Measurements from ENCODE around the gene BRF1.

Gene BRF1

DNA sequence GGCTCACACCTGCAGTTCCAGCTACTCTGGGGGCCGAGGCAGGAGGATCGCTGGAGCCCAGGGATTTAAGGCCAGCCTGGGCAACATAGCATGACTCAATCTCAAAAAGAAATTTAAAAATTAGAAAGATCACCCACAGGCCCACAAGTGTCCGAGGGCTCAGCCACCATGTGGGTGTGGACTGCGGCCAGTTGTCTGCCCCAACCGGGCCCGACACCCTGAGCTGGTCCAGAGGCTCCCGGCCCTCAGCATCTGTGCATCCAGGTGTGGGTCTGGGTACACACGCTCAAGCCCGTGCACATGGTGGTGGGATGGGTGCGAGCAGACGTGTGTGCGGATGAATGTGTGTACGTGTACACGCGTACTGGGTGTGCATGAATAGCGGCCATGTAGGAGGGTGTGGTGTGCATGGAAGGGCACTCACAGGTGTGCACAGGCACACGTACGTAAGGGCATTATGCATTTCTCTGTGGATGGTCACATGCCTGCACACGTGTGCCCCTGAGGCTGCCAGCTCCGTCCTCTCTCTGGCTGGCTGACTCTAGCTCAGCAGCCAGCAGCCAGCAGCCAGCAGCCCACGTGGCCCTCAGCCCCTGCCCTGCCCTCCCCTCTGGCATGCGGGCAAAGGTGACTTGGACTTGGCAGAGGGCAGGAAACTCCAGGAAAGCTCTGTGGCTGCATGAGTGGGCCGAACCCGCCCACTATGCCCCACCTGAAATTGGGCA, 96.4 kb downstream of the BRF1 start:
- peak in 8 of 10 donors; percentile 37 to 95 (median 60) for DNase-seq
- intact Hi-C loops (cut with DNase I), result no loop called here

DNA sequence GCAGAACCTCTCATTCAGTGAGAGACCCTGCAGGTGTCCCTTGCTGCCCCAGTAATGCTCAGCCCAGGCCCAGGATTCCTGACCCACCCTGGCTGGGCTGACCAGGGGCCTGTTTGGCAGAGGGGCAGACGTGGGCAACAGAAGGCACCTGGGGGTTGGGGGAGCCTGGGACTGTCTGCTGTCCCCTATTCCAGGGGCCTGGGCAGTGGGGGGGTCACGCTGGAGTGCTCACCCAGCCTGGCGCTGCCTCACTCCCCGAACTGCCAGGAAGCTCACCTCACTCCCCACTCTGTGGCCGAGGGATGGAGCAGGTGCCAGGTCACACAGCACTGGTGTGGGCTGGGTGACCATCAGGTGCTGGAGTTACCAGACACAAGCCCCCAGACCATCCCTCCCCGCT, 97.1 kb downstream of the BRF1 start:
- intact Hi-C loops (cut with DNase I), result loop anchor here (1.0 to 2.0 kb wide), 2 partner anchors 79 to 149 kb away; no protein-coding TSS in a partner anchor
- no peak for DNase-seq

DNA sequence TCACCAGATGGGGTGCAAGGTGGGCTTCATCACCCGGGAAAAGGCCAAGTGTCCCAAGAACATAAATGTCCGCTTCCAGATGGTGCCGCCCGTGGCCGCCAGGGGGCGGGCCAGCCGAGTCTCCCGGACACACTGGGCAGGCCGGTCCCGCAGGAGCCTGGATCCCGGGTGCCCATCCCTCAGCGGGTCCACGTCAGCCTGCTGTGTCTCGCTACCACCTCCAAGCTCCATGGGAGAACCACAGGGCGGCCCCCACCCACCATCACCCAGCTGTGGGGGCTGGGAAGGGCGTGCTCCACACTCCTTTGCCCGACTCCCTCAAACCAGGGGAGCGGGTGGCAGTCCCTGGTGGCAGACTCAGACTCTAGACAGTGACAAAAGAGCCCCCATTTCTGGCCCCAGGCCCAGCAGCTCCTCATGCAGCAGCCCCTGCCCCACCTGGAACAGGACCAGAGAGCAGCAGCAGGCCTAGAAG, 97.7 kb downstream of the BRF1 start:
- intact Hi-C loops (cut with DNase I), result loop anchor here (1.0 to 2.0 kb wide), 2 partner anchors 79 to 150 kb away; no protein-coding TSS in a partner anchor
- DNase-seq, result peak; percentile 61 to 97 (median 82)

DNA sequence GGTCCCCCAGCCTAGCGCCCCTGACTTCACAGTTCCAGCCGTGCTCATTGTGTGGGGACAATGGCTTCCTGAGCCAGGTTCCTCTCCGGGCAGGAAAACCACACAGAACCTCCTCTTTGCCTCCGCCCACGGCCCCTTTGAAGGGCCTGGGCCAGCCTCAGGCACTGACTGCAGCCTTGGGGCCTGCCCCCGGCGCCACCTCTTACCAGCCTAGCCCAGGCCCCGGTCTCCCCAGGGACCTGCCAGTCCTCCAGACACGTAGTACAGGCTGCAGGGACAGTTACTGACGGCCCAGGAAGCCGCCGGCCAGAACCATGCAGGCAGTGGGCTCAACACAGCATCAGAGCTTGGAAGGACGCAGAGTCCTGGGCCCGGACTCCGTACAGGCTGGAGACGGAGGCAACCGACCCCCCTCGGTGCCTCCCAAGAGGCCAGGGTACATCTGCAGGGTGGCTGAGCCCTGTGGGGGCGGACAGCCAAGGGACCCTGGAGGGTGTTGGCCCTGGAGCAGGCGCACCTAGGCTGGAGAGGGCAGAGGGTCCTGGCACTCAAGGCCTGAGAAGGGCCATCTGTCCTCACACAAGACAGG, 98.8 kb downstream of the BRF1 start:
- intact Hi-C loops (cut with DNase I), result loop anchor here (2.0 kb wide), 1 partner anchor 151 kb away; no protein-coding TSS in a partner anchor
- DNase-seq, result no peak

DNA sequence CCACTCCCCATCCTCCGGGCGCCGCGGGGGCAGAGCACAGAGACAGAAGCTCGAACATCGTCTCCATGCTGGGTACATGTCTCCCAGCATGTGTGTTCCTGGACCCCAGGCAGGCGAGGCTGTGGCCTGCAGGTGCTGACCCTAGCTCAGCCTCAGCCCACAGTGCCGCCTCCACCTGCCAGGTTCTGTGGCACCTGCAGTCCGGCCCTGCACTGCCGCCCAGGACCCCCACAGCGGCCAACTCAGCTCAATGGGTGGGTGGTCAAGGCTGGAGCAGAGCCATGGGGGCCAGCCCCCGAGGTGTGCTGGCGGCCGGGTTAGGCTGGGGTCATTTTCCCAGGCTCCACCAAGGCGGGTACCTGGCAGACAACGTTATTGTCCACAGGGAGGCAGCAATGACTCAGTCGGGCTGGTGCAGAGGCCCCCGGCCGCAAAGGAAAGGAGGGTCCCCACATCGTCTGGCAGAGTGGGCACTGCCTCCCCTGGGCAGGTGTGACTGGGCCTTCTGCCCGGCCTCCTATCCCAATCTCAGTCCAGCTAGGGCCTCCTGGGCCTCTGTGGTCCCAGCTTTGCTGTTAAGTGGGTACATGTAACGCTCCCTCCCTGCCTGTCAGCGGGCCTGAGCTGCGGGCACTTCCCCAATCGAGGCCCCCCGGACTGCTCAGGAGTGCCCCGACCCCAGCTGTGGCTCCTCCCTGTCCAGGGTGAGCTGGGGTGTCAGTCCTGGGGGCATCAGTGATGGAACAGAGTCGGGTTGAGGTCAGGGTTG, 99.5 kb downstream of the BRF1 start:
- DNase-seq, result no peak
- intact Hi-C loops (cut with DNase I), result no loop called here

DNA sequence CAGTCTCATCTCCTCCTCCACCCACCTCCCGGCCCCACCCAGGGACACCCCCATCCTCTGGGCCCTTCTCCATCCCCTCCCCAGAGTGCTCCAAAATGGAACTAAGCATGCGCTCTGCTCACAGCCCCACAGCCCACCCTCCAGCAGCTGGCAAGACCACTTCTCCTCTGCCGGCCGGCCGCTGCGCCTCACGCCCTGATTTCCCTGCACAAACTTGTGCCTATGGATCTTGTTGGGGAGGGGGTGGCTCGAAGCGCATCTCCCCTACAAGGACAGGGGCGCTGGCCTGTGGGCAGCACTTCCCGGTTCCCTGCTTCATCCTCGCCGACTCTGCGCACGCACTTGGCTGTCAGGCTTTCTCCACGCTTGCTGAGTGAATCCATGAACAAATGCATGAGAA, 100.2 kb downstream of the BRF1 start:
- intact Hi-C loops (cut with DNase I), result no loop called here
- no peak for DNase-seq

DNA sequence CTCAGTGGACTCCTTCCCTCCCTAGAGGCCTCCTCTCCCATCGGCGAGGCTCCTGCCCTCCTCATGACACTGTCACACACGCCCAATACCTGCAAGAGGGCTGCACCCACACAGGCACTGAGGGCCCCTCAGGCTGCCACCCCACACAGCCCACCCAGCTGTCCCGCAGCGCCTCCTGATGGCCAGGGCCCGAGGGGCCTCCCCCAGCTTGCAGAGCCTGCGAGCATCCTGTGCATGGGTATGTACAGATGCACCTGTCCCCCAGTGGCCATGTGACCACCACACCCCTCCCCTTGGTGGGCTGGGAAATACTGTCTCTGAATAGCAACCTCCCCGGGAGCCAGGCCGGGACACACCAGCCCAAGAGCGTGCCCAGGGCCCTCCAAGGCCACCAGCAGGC, 100.7 kb downstream of the BRF1 start:
- DNase-seq, result no peak
- intact Hi-C loops (cut with DNase I), result no loop called here

DNA sequence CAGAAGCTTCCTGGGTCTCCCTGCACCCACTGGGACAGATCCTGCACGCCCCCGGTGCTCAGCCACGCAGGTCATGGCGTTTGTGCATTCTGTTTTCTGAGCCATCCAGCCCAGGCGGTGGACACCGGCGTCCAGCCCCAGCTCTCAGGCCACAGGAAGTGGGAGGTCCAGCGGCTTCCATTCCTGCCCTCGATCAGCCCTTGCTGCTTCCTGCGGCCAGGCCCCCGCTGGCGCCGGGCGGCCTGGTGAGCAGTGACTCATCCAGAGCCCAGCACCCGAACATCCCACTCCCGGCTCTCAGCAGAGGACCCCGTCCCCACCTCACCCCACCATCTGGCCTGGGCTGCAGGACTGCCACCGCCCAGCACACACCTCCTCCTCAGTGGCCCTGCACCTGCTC, 101.7 kb downstream of the BRF1 start:
- no peak for DNase-seq
- intact Hi-C loops (cut with DNase I), result no loop called here

DNA sequence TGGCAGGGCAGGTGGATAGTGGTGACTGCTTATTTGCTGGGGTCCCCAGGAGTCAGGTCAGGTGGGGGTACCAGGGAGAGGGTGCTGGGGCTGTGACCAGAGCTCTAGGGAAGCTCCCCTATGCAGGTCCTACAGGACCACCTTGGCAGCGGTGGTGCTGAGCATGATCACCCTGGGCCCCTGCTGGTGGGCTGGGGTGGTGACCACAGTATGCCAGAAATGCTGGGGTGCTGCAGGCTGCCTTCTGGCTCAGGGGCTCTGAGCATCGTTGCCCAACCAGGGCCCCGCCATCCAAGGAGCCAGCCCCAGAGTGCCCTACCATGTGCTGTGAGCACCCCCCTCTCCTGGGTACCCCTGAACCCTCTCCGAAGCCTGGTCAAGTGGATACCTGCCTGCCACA, 102.2 kb downstream of the BRF1 start:
- DNase-seq, result no peak
- intact Hi-C loops (cut with DNase I), result no loop called here

DNA sequence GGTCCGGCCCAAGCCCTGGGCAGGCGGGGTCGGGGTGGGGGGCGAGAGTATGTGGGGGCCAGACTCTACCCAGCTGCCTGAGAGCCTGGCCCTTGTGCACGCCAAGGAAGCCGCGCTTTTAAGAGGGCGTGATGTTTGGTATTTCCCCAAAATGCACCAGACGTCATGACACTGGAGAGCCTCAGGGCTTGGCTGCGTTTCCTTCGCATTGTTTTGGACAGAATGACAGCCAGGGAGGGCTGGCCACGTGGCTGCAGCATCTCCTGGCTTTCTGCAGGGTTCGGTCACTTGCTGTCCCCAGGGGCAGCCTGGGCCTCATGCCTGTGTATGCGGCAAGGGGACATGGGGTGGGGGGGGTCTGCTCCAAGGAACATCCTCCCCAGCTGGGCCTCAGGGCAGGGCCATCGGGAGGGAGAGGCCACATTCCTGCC, 103.6 kb downstream of the BRF1 start:
- peak in 1 of 10 donors; percentile 44 for DNase-seq
- intact Hi-C loops (cut with DNase I), result no loop called here

DNA sequence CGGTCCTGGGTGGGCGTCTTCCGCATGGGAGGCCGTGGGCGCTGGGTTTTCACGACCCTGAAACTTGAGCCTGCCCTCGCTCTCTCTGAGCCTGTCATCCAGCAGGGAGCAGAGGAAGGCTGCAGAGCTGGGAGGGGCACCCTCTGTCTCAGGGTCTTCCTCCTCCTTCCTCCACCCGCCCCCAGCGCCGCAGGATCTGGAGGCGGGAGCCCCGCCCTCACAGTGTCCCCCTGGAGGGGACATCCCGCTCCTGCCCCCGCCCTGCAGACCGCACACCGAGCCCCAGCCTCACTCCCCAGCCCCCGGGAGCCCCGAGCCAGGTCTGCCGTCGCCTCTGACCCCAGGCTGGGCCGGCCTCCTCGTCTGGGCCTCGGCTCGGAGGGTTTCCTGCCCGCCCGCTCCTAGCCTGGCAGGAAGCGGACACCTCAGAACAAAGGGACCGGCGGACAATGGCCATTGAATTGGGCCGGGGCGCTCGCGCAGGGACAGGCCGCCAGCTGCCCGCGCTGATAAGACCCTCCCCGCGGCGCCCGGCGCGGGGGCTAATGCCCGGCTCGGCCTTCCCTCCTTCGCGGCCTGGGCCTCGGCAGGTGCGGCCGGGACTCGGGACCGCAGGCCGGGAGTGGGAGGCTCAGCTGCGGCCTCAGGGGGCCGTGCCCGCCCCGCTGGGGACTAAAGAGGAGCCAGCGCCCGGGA, 104.4 kb downstream of the BRF1 start:
- DNase-seq, result peak in 1 of 10 donors; percentile 43
- intact Hi-C loops (cut with DNase I), result no loop called here

DNA sequence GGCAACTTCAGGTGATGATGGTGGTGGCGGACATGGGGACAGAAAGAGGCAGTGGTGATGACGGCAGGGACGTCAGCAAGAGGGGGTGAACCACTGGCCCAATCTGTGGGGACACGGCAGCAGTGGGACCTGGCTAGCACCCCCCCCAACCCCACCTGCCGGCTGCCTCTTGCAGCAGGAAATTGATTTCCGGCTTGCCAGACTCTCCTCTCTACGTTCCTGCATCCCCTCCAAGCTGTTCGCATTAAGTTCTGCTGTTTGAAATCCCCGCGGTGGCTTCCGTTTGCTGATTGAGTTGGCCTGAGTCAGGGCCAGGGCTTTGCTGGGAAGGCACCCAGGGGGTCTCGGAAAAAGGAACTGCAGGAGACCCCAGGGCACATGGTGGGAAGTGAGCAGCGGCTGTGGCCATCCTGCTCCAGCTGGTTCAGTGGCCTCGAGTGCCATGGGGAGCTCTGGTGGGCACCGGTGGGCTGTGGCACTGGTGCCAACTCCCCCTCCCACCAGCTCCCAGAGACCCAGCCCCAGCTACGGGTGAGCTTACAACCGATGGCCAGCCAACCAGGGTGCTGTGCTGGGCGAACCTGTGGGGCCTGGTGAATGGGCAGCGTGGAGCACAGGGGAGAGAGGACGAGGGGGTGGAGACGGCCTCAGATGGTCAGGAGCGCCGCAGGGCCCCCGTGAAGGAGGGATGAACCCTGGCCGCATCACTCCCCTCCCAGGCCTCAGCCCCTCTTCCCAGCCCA, 105.1 kb downstream of the BRF1 start:
- intact Hi-C loops (cut with DNase I), result no loop called here
- no peak for DNase-seq

DNA sequence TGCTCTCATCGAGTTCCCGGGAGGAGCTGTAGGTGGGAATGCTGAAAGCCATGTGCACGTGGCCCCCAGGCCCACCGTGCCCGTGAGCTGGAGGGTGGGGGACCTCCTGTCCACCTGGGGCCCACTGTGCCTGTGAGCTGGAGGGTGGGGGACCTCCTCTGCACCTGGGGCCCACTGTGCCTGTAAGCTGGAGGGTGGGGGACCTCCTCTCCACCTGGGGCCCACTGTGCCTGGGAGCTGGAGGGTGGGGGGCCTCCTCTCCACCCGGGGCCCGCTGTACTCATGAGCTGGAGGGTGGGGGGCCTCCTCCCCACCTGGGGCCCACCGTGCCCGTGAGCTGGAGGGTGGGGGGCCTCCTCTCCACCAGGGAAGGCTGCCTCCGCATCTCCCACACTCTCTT, 105.8 kb downstream of the BRF1 start:
- DNase-seq, result no peak
- intact Hi-C loops (cut with DNase I), result no loop called here

DNA sequence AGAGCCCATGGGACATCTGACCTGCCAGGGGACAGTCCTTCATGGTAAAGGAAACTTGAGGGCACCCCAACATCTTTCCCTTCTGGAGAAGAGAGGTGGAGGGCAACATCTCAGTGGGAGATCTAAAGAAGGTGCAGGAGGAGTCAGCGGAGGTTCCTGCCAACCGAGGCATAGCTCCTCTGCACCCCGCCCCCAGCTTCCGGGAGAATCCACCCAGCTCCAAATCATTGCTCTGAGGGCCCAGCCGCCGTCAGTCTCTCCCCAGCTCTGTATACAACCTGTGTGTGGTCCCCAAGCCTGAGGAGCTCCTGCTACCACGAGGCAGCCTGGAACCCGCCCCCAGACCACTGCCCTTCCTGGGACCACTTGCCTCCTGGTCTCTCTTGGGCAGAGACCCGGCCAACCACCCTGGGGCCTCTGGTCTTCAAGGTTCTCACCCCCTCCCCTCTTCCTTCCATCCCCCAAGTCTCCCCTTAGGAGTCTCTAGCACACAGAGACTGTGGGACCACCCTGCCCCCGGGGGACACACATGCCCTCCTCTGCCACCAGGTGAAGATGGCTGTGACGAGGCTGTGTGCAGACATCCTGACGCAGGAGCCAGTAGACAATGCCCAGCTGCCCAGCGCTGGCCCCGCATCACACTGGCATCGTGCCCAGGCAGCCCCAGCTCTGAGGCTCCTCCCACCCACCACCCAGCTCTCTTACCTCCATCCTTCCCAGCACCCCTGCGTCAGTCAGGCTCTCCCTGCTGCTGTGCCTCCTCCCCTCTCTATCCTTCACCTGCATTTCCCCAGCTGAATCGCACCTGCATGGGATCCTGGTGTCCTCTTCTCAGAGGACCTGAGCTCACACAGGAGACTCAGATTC, 106.7 kb downstream of the BRF1 start:
- intact Hi-C loops (cut with DNase I), result no loop called here
- DNase-seq, result no peak

DNA sequence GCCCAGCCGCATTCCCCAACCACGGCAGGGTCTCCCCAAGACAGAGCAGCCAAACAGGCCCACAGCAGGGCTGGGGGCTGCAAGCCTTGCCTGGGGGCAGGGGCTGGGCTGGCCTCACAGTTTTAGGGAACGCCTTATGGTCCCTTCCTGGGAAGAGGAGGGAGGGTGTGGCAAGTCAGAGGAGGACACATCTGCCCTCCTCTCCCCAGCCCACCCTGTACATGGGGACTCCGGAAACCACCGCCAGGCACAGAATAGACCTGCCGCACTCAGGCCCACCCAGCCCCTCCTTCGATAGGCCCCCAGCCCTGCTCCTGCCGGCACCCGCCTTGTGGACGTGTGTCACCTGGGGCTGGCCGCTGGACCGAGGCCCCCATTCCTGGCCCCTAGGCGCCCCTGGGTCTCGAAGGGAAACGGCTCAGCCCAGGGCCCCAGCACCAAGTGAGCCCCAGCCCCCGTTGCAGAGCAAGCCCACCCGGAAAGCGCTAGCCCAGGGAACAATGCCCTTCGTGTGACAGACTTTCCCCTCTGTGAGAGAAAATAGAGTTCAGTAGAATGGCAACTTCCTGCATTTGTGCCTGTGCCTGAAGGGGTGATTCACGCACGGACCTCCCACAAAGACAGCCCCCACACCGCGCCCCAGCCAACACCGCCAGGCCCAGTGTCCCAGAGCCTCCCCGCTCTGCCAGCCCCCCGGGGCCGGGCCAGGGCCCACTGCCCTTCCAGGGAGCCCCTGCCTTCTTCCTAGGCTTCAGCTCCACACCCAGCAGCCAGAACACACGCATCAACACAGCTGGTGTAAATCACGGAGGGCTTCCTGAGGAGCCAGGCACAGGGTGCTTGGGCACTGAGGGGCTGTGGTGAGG, 107.7 kb downstream of the BRF1 start:
- intact Hi-C loops (cut with DNase I), result no loop called here
- DNase-seq, result no peak

DNA sequence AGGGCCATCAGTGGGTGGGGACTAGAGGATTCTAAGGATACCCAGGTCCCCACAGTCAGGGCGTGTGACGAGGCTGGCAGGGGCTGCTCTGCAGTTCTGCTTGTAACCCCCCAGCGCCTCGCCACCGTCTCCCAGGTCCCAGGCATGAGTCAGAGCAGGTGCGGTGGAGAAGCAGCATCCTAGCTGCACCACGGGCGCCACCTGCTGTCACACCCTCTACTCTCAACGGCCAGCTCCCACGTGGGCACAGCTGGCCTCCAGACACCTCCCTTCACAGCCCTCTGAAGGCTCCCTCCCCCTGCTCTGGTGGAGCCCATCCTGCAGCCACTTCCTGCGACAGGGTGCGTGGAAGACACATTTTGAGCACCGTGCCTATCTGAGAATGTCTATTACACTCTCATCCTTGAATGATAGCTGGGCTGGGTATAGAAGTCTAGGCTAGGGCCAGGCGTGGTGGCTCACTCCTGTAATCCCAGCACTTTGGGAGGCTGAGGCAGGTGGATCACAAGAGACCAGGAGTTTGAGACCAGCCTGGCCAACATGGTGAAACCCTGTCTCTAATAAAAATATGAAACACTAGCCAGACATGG, 112.8 kb downstream of the BRF1 start:
- intact Hi-C loops (cut with DNase I), result no loop called here

DNA sequence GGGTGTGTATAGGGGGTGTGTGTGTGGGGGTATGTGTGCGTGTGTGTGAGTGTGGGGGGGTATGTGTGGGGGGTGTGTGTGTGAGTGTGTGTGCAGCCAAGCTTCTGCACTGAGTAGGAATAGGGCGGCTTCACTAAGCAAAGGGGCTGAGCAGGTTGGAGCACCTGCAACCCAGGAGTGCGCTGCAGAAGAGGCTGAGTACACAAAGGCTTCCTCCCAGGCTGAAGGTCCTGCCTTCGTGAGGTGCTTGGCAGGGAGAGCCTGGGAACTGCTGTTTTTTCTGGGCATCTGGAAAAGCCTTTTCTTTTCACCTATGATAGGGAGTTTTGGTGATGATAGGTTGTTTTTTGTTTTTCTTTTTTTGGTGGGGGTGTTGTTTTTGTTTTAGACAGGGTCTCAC, 113.7 kb downstream of the BRF1 start:
- intact Hi-C loops (cut with DNase I), result no loop called here
- DNase-seq, result no peak

More for the DNA sequence above, 112.8 kb downstream of the BRF1 start:
- no peak for DNase-seq

DNA sequence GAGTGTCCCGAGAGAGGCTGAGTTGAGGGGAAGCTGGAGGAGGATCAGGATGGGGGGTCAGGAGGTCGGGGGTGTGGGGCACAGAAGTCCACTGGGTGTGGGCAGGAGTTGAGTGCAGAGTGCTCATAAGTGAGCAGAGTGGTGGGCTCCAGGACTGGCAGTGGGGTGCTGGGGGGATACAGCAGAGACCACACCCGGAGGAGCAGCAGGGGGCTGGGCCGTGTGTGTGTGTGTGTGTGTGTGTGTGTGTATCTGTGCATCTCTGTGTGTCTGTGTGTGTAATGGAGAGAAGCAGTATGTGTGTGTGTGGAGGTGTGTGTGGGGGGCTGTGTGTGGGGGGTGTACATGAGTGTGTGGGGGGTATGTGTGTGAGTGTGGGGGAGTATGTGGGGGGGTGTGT, 114.8 kb downstream of the BRF1 start:
- no peak for DNase-seq
- intact Hi-C loops (cut with DNase I), result no loop called here

All from posterior cingulate gyrus (tissue), 11 donors.